Astrocyte (in vitro differentiated cells and primary cell): ENCODE results near the gene EPN3. TPM values are rescaled to one million over a fixed set of nuclear protein-coding genes. Genes with fewer than 3 reads are reported as not detected.

Source experiments
- DNase-seq: peaks from one replicate; pipeline ENCODE4 v3.0.0-alpha.2; 2010; ENCODE audit warnings: low read depth
- FAIRE-seq: peaks from 2 replicates; lab custom pipeline; 2011; peaks lifted over from hg19 to GRCh38; lab: Jason Lieb, UNC
- H2AFZ ChIP-seq: 2 replicates; pipeline ENCODE4 v1.6.0; 2012; ENCODE audit warnings: low read depth, low read length, inconsistent platforms
- H3K27ac ChIP-seq: 2 replicates; pipeline ENCODE4 v1.5.1; 2011; ENCODE audit warnings: low read depth, low read length, inconsistent platforms
- H3K27me3 ChIP-seq: 2 replicates; pipeline ENCODE4 v1.6.0; 2011; ENCODE audit warnings: low read length, inconsistent platforms; ENCODE audit not compliant: insufficient read depth
- H3K36me3 ChIP-seq: 2 replicates; pipeline ENCODE4 v1.5.1; 2011; ENCODE audit warnings: low read length, inconsistent platforms; ENCODE audit not compliant: insufficient read depth
- H3K4me1 ChIP-seq: 2 replicates; pipeline ENCODE4 v1.5.1; 2011; ENCODE audit warnings: low read length, inconsistent platforms; ENCODE audit not compliant: insufficient read depth
- H3K4me2 ChIP-seq: 2 replicates; pipeline ENCODE4 v1.6.0; 2012; ENCODE audit warnings: low read length, inconsistent platforms
- H3K4me3 ChIP-seq: 2 replicates; pipeline ENCODE4 v1.5.1; 2011; ENCODE audit warnings: low read depth, mild to moderate bottlenecking, low read length, inconsistent platforms; ENCODE audit not compliant: insufficient read depth
- H3K79me2 ChIP-seq: 2 replicates; pipeline ENCODE4 v1.6.0; 2012; ENCODE audit warnings: mild to moderate bottlenecking, low read length, inconsistent platforms; ENCODE audit not compliant: insufficient read depth
- H3K9ac ChIP-seq: 2 replicates; pipeline ENCODE4 v1.6.0; 2012; ENCODE audit warnings: mild to moderate bottlenecking, low read length, inconsistent platforms
- H3K9me3 ChIP-seq: 2 replicates; pipeline ENCODE4 v1.5.1; 2012; ENCODE audit warnings: low read depth, mild to moderate bottlenecking, low read length, inconsistent platforms; ENCODE audit not compliant: insufficient read depth
- H4K20me1 ChIP-seq: 2 replicates; pipeline ENCODE4 v1.6.0; 2012; ENCODE audit warnings: low read length, inconsistent platforms; ENCODE audit not compliant: insufficient read depth
- H3K27ac Mint-ChIP-seq: one replicate; pipeline ENCODE4 v1.8.0; 2021; ENCODE audit warnings: mild to moderate bottlenecking, mixed read lengths; ENCODE audit not compliant: unreplicated experiment
- H3K27me3 Mint-ChIP-seq: one replicate; pipeline ENCODE4 v1.8.0; 2021; ENCODE audit warnings: low read depth, mixed read lengths; ENCODE audit not compliant: unreplicated experiment
- H3K36me3 Mint-ChIP-seq: one replicate; pipeline ENCODE4 v1.8.0; 2021; ENCODE audit warnings: low read depth, mixed read lengths; ENCODE audit not compliant: unreplicated experiment
- H3K4me1 Mint-ChIP-seq: one replicate; pipeline ENCODE4 v1.8.0; 2021; ENCODE audit warnings: low read depth, mixed read lengths; ENCODE audit not compliant: unreplicated experiment
- H3K4me3 Mint-ChIP-seq: one replicate; pipeline ENCODE4 v1.8.0; 2021; ENCODE audit warnings: mild to moderate bottlenecking, moderate library complexity, mixed read lengths; ENCODE audit not compliant: unreplicated experiment
- H3K9me3 Mint-ChIP-seq: one replicate; pipeline ENCODE4 v1.8.0; 2021; ENCODE audit warnings: mild to moderate bottlenecking, mixed read lengths; ENCODE audit not compliant: unreplicated experiment
- CTCF ChIP-seq: IDR thresholded peaks from 2 replicates; pipeline ENCODE4 v1.5.1; 2011; ENCODE audit warnings: low read depth, mild to moderate bottlenecking, inconsistent platforms, low read length, moderate library complexity; ENCODE audit not compliant: insufficient read depth
- EZH2 ChIP-seq: IDR thresholded peaks from 2 replicates; pipeline ENCODE4 v1.6.1; 2012; ENCODE audit warnings: mild to moderate bottlenecking, low read length, inconsistent platforms; ENCODE audit not compliant: insufficient read depth
- total RNA-seq: library from RNA; stranded (reverse); gene quantifications from 2 replicates; pipeline ENCODE4 v1.2.1, GENCODE V29; 2021

Gene EPN3
- total RNA-seq, 1 donor from 2014 or later: 1.7 TPM

- Histone ChIP-seq H3K9ac (no peak overlapping the region), H3K27me3 (no peaks in the 10 kb centered on the region), H2AFZ (no peak overlapping the region), H3K4me3 (no peak overlapping the region), H3K27ac (no peak overlapping the region), H3K36me3 (no peaks in the 10 kb centered on the region), H3K4me1 (peaks cover 5% of the 10 kb centered on the region), H4K20me1 (no peaks in the 10 kb centered on the region), H3K9me3 (no peaks in the 10 kb centered on the region), H3K4me2 (no peak overlapping the region), H3K79me2 (no peaks in the 10 kb centered on the region)
- FAIRE-seq (no peak), DNase-seq (no peak)
- Mint-ChIP-seq H3K27me3 (peaks cover 70% of the 10 kb centered on the region), H3K36me3 (peaks cover 3% of the 10 kb centered on the region), H3K27ac (no peak overlapping the region), H3K4me3 (no peak overlapping the region), H3K4me1 (peaks cover 6% of the 10 kb centered on the region), H3K9me3 (peaks cover 10% of the 10 kb centered on the region)
- TF ChIP-seq EZH2 (no peak), CTCF (no peak)
Observed at GRCh38 chr17:50585891-50586290, 53.4 kb downstream of the EPN3 start.

- no peak overlapping the region for H3K4me2 ChIP-seq
- H3K4me1 Mint-ChIP-seq: peaks cover 6% of the 10 kb centered on the region
- H3K27ac ChIP-seq: no peak overlapping the region
Observed at GRCh38 chr17:50586421-50587247, 54.1 kb downstream of the EPN3 start.

More at GRCh38 chr17:50586421-50587247, 54.1 kb downstream of the EPN3 start:
- Histone ChIP-seq H3K9ac (no peak overlapping the region), H3K27me3 (no peaks in the 10 kb centered on the region), H3K4me1 (peaks cover 5% of the 10 kb centered on the region), H3K4me3 (no peak overlapping the region), H3K79me2 (no peaks in the 10 kb centered on the region), H4K20me1 (no peaks in the 10 kb centered on the region), H2AFZ (no peak overlapping the region), H3K36me3 (no peaks in the 10 kb centered on the region), H3K9me3 (no peaks in the 10 kb centered on the region)
- peaks cover 9% of the 10 kb centered on the region for H3K9me3 Mint-ChIP-seq
- TF ChIP-seq CTCF: no peak
- no peak for TF ChIP-seq EZH2
- no peak for FAIRE-seq
- H3K27ac Mint-ChIP-seq: no peak overlapping the region
- DNase-seq: no peak
- no peak overlapping the region for H3K4me3 Mint-ChIP-seq
- peaks cover 3% of the 10 kb centered on the region for H3K36me3 Mint-ChIP-seq
- peaks cover 74% of the 10 kb centered on the region for H3K27me3 Mint-ChIP-seq
